Small intestine (tissue), 7 donors: ENCODE data around the gene POGZ. TPM values are rescaled to one million over a fixed set of nuclear protein-coding genes. Genes with fewer than 3 reads are reported as not detected.
A peak's percentile ranks its signal among the peaks of the same experiment; 100 is the strongest.
"Not testable (repeated sequence)": the region's sequence is repeated elsewhere in the genome, so short reads cannot be mapped to it uniquely, and the experiment has no call there.

Source experiments
- DNase-seq, 2 donors: peaks; one replicate each; pipeline versions ENCODE4 v3.0.0 to v3.0.0-alpha.2; 2013
- FAIRE-seq: peaks from 2 replicates; lab custom pipeline; 2012; peaks lifted over from hg19 to GRCh38; lab: Jason Lieb, UNC
- H3K27ac ChIP-seq, 3 donors: one replicate each; pipeline ENCODE4 v1.5.1; 2013; ENCODE audit warnings: low read length in 2 of 3, mild to moderate bottlenecking in 2 of 3, control low read depth in 1 of 3, inconsistent platforms in 1 of 3, low read depth in 1 of 3, moderate library complexity in 1 of 3
- H3K27me3 ChIP-seq, 3 donors: one replicate each; pipeline ENCODE4 v1.6.1; 2013; ENCODE audit warnings: low read length in 3 of 3, inconsistent platforms in 1 of 3; ENCODE audit not compliant: control insufficient read depth in 3 of 3, insufficient read depth in 3 of 3
- H3K36me3 ChIP-seq, 3 donors: one replicate each; pipeline ENCODE4 v1.6.1; 2013; ENCODE audit warnings: low read length in 3 of 3, inconsistent platforms in 1 of 3, low read depth in 1 of 3, mild to moderate bottlenecking in 1 of 3, moderate library complexity in 1 of 3; ENCODE audit not compliant: control insufficient read depth in 3 of 3, insufficient read depth in 2 of 3
- H3K4me1 ChIP-seq, 3 donors: one replicate each; pipeline ENCODE4 v1.6.1; 2013; ENCODE audit warnings: low read length in 2 of 3, inconsistent platforms in 1 of 3, low read depth in 1 of 3, mild to moderate bottlenecking in 1 of 3, moderate library complexity in 1 of 3; ENCODE audit not compliant: control insufficient read depth in 3 of 3, insufficient read depth in 2 of 3
- H3K4me3 ChIP-seq, 3 donors: one replicate each; pipeline ENCODE4 v1.5.1; 2013; ENCODE audit warnings: low read length in 3 of 3, control low read depth in 1 of 3, inconsistent platforms in 1 of 3, low read depth in 1 of 3, mild to moderate bottlenecking in 1 of 3, moderate library complexity in 1 of 3
- H3K9me3 ChIP-seq, 2 donors: one replicate each; pipeline ENCODE4 v1.6.1; 2013; ENCODE audit warnings: low read depth in 1 of 2, low read length in 1 of 2; ENCODE audit not compliant: control insufficient read depth in 2 of 2, insufficient read depth in 1 of 2
- WGBS, 3 donors: extraction: QIAGEN DNeasy Blood & Tissue Kit; methylation state at CpG; one replicate each; pipeline ENCODE4 v1.1.7; 2013; 5-methylcytosine and 5-hydroxymethylcytosine counted together
- polyA plus RNA-seq, 4 donors: library from polyadenylated mRNA; stranded (reverse) in 3 of 4; unstranded in 1 of 4; fragments of 200-250 nt in 3 of 4; fragments of 120-200 nt in 1 of 4; gene quantifications; one replicate each; pipeline versions ENCODE4 v1.2.1 to v1.2.3, GENCODE V29; 2013
- donor health status: healthy with polysubstance abuse.
- donor health status: control.
- donor health status: control.
- donor health status: Bipolar disorder and iron deficiency.
- donor health status: healthy.

Gene POGZ
- polyA plus RNA-seq, 4 donors = 11.1 to 77.1 (median 16.0) TPM

DNA sequence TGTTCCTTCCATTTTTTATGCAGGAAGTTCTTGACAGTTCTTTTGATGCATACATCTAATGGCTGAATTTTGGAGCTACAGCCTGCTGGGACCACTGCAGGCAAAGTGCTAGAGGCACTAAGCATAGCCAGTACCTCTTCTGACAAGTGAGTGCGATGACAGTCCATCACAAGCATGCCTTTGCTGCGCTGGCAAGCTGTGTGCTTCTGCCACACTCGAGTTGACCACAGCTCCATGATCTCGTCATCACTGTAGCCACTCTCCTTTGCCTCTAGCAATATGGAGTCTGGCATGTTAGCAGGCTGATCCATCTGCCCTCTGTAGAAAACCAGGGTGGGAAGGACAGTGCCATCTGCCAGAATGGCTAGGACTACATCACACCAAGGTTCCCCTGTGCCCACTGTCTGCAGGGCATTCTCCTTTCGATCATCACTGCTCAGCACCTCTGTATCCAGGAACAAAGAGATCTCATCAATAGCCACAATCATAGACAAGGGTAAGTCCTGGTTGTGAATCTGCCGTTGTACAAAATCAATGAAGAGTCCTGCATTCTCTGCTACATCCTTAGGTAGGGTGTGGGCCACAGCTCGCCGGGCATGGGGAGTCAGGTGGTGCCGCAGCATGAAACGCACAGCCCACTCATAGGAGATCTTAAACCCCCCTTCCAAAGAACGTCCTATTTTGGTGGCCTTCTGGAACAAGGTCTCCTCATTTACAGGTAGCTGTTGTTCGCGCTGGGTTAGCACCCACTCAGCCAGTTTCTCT is 53.9 kb downstream of the POGZ start:
- Histone ChIP-seq H3K27me3 (no peaks in the 10 kb centered on the region), H3K27ac (no peak overlapping the region), H3K4me1 (peaks cover 0 to 10% (median 9%) of the 10 kb centered on the region in 3 donors), H3K4me3 (no peak overlapping the region), H3K36me3 (peaks cover 26 to 57% (median 40%) of the 10 kb centered on the region in 3 donors), H3K9me3 (no peaks in the 10 kb centered on the region)
- 87 to 90% (median 90%) methylated on average over 13 of the region's 13 CpGs for WGBS, 3 donors
- FAIRE-seq (no peak), DNase-seq (no peak)

GRCh38 chr1:151403612-151404011 is 55.7 kb downstream of the POGZ start:
- Histone ChIP-seq H3K4me1 (peaks cover 0 to 14% (median 14%) of the 10 kb centered on the region in 3 donors), H3K9me3 (no peaks in the 10 kb centered on the region), H3K27me3 (no peaks in the 10 kb centered on the region), H3K27ac (no peak overlapping the region), H3K36me3 (peaks cover 23 to 55% (median 29%) of the 10 kb centered on the region in 3 donors), H3K4me3 (no peak overlapping the region)
- WGBS, 3 donors = 85 to 94% (median 93%) methylated on average over 3 of the region's 3 CpGs
- no peak for DNase-seq
- no peak for FAIRE-seq

DNA sequence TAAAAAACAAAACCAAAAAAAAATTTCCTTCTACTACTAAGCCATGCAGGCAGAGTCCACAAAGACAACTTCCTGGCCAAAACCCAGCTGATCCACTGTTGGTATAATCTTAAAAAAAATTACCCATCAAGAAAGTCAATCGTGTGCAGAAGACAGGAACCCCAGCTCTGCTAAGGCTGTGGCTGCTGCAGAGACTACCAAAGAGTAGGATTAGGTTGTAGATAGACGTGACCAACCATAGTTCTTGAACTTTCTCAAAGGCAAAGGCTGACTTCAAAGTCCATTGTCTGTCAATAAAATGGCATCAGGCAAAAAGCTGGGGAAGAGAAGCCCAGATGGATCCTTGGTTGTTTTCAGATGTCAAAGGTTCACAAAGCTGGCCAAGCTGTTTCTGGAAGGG is 56.5 kb downstream of the POGZ start:
- peaks cover 23 to 48% (median 24%) of the 10 kb centered on the region in 3 donors for H3K36me3 ChIP-seq
- H3K9me3 ChIP-seq = no peaks in the 10 kb centered on the region
- no peak for FAIRE-seq
- H3K27ac ChIP-seq = no peak overlapping the region
- peaks cover 0 to 14% (median 14%) of the 10 kb centered on the region in 3 donors for H3K4me1 ChIP-seq
- H3K27me3 ChIP-seq = no peaks in the 10 kb centered on the region
- peak; percentile 30 to 49 for DNase-seq
- no peak overlapping the region for H3K4me3 ChIP-seq
- 33 to 56% (median 37%) methylated on average over 2 of the region's 2 CpGs for WGBS, 3 donors

DNA sequence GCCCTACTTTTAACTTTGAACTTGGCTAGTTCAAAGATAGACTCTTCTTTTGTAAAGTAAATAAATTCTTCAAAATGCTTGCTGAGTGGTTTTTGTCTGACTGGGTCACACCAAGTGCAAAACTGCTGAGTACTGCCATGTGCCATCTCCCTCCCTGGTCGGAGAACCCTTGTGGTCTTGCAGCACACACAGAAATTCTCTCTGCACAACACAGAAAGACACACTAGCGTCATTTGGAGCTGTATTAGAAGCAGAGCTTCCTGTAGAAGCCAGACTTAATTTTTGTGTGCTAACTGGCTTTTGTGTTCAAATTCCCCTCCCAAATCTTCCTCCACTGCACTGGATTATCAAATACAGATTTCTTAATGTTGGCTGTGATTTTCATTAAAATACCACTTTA is 57.4 kb downstream of the POGZ start:
- DNase-seq (no peak), FAIRE-seq (no peak)
- WGBS, 3 donors = 74 to 89% (median 82%) methylated on average over 2 of the region's 2 CpGs
- Histone ChIP-seq H3K4me1 (peaks cover 0 to 14% (median 14%) of the 10 kb centered on the region in 3 donors), H3K9me3 (no peaks in the 10 kb centered on the region), H3K4me3 (no peak overlapping the region), H3K27me3 (no peaks in the 10 kb centered on the region), H3K36me3 (peaks cover 17 to 42% (median 22%) of the 10 kb centered on the region in 3 donors), H3K27ac (no peak overlapping the region)

- Histone ChIP-seq H3K4me1 (peaks cover 0 to 14% (median 14%) of the 10 kb centered on the region in 3 donors), H3K27me3 (no peaks in the 10 kb centered on the region), H3K36me3 (peaks cover 13 to 39% (median 18%) of the 10 kb centered on the region in 3 donors), H3K4me3 (no peak overlapping the region), H3K27ac (no peak overlapping the region), H3K9me3 (no peaks in the 10 kb centered on the region)
- 90 to 92% (median 91%) methylated on average over 13 of the region's 13 CpGs for WGBS, 3 donors
- no peak for FAIRE-seq
- no peak for DNase-seq
Measured at GRCh38 chr1:151401125-151401788, 58.0 kb downstream of the POGZ start.

DNA sequence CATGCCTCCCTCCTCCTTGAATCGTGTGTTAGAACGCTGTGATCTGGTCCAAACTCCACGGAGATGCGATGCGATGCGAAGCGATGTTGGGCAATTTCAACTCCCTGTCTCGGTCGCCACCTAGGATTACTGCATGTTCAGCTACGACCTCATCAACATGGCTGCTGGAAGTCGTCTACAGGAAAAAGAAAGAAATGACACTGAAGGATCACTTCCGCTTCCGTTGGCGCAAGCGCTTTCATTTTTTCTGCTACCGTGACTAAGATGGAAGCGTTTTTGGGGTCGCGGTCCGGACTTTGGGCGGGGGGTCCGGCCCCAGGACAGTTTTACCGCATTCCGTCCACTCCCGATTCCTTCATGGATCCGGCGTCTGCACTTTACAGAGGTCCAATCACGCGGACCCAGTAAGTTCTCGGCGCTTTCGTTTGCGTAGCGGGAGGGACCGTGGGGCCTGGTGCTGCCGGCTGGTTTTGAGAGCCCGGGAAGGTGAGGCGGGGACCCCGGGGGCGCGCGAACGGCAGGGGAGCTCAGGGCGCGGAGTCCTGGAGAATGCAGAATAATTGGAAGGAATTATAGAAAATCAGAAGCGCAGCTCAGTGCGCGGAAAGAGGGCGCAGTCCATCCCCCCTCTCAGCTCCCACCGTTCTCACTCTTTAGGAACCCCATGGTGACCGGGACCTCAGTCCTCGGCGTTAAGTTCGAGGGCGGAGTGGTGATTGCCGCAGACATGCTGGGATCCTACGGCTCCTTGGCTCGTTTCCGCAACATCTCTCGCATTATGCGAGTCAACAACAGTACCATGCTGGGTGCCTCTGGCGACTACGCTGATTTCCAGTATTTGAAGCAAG is 59.7 kb downstream of the POGZ start, which contains the start of gene PSMB4:
TSS of gene PSMB4 (plus strand) at position 250 of the 848 bp plus-strand sequence. CDS start at position 265, 15 bp downstream.
- Histone ChIP-seq H3K4me1 (peaks cover 0 to 14% (median 14%) of the 10 kb centered on the region in 3 donors), H3K36me3 (peaks cover 11 to 22% (median 11%) of the 10 kb centered on the region in 3 donors), H3K4me3 (peak within 1 kb of the TSS; percentile 84 to 94 (median 94)), H3K27ac (peak within 1 kb of the TSS; percentile 72 to 98 (median 82)), H3K27me3 (no peaks in the 10 kb centered on the region), H3K9me3 (no peaks in the 10 kb centered on the region)
- 0% methylated on average over 63 of the region's 63 CpGs for WGBS, 3 donors
- FAIRE-seq (no peak), DNase-seq (peak; percentile 96 to 97)

DNA sequence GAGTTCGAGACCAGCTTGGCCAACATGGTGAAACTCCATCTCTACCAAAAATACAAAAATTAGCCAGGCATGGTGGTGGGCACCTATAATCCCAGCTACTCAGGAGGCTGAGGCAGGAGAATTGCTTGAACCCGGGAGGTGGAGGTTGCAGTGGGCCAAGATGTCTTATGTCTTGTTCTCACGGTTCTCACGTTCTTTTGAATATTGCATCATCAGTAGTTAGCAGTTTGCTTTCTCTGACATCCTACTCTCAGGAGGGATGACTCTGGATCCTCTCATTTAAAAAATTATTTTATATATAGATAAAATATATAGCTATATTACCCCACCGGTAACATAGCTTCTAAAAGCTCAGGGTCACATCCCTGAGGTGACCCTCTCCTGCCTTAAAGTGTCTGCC is 63.0 kb downstream of the POGZ start:
- H3K27me3 ChIP-seq, FAIRE-seq, H3K9me3 ChIP-seq, DNase-seq, H3K27ac ChIP-seq, H3K4me3 ChIP-seq: not testable (repeated sequence)
- 76 to 84% (median 82%) methylated on average over 5 of the region's 5 CpGs for WGBS, 3 donors
- Histone ChIP-seq H3K4me1 (peaks cover 0 to 14% (median 8%) of the 10 kb centered on the region in 3 donors), H3K36me3 (peaks cover 0 to 11% (median 3%) of the 10 kb centered on the region in 3 donors)

DNA sequence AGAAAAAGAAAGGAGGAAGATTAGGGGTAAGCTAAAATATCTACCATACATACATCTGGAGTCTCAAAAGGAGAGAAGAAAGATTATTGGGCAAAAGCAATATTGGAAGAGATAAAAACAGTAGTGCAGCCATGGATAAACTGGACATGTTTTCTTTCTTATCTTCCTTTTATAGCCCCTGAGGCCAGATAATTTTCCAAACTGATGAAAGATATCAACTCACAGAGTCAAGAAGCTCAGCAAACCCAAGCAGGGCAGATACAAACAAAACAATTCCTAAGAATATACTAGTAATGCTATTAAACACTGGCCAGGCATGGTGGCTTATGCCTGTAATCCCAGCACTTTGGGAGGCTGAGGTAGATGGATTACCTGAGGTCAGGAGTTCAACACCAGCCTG is 65.7 kb downstream of the POGZ start:
- no peaks in the 10 kb centered on the region for H3K27me3 ChIP-seq
- H3K27ac ChIP-seq = no peak overlapping the region
- DNase-seq (no peak), FAIRE-seq (no peak)
- H3K4me1 ChIP-seq = no peaks in the 10 kb centered on the region
- no peaks in the 10 kb centered on the region for H3K36me3 ChIP-seq
- H3K9me3 ChIP-seq = no peaks in the 10 kb centered on the region
- no peak overlapping the region for H3K4me3 ChIP-seq
